Measurements from ENCODE around the gene CAMK1D.

The CAMK1D gene

DNA sequence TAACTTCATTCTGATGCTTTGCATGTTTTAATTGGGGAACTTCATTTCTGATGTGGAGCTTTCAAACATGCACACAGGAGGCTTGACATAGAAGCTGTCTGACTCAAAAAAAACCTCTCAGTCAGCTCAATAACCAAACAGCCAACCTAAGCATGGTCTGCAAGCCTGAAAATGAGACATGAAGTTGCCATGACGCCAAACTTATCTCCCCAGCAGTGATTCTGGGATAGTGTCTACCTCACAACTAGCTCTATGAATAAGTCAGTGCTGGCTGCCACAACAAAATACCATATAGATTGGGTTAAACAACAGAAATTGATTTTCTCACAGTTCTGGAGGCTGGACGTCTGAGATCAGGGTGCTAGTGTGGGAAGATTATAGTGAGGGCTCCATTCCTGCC, 408.0 kb downstream of the CAMK1D start:
- Histone ChIP-seq H2AFZ (ENCODE audit: low read length) (no peak overlapping the region), H3K27ac (ENCODE audit: low read depth, low read length, poor library complexity, severe bottlenecking) (no peak overlapping the region), H3K9me3 (ENCODE audit: low read length) (no peaks in the 10 kb centered on the region), H3F3A (ENCODE audit: insufficient read depth, low read length) (no peaks in the 10 kb centered on the region), H3K4me3 (ENCODE audit: low read depth, low read length, poor library complexity, severe bottlenecking) (no peak overlapping the region), H3K79me2 (ENCODE audit: insufficient read depth, low read length) (no peaks in the 10 kb centered on the region), H3K4me2 (ENCODE audit: low read length) (no peak overlapping the region), H4K20me1 (ENCODE audit: insufficient read depth, low read length) (no peaks in the 10 kb centered on the region), H3K36me3 (ENCODE audit: insufficient read depth, low read length) (no peaks in the 10 kb centered on the region), H3K27me3 (ENCODE audit: insufficient read depth, low read length) (no peaks in the 10 kb centered on the region), H3K4me1 (ENCODE audit: insufficient read depth, low read length, severe bottlenecking) (no peaks in the 10 kb centered on the region), H3K9me2 (ENCODE audit: low read depth, low read length) (no peaks in the 10 kb centered on the region), H3K9ac (ENCODE audit: low read length) (no peak overlapping the region)
- no peak for TF ChIP-seq EZH2 (IDR thresholded peaks at IDR 0.05; ENCODE audit: borderline replicate concordance, low read length)
- TF ChIP-seq, protein P1, sequence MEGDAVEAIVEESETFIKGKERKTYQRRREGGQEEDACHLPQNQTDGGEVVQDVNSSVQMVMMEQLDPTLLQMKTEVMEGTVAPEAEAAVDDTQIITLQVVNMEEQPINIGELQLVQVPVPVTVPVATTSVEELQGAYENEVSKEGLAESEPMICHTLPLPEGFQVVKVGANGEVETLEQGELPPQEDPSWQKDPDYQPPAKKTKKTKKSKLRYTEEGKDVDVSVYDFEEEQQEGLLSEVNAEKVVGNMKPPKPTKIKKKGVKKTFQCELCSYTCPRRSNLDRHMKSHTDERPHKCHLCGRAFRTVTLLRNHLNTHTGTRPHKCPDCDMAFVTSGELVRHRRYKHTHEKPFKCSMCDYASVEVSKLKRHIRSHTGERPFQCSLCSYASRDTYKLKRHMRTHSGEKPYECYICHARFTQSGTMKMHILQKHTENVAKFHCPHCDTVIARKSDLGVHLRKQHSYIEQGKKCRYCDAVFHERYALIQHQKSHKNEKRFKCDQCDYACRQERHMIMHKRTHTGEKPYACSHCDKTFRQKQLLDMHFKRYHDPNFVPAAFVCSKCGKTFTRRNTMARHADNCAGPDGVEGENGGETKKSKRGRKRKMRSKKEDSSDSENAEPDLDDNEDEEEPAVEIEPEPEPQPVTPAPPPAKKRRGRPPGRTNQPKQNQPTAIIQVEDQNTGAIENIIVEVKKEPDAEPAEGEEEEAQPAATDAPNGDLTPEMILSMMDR (IDR thresholded peaks at IDR 0.05; ENCODE audit: low read length) = no peak

DNA sequence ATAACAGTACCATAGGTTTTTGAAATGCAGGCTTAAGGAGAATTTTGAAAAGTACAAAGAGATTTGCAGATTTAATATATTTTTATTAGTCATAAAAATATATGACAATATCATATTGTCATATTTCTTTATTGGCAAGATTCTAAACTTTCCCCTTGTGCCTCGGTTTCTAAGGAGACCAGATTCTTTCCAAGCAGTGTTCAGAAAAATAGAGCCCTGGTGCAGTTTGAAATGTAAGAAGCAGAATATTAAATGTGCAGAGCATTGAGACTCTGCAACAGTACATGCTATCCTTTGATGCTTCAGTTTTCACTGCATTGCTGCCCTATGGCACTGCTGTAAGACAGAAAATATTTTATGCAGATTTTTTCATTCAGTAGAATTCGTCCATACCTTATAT, 408.9 kb downstream of the CAMK1D start:
- Histone ChIP-seq H3K27ac (ENCODE audit: low read depth, low read length, poor library complexity, severe bottlenecking) (no peak overlapping the region), H2AFZ (ENCODE audit: low read length) (no peak overlapping the region), H3K36me3 (ENCODE audit: insufficient read depth, low read length) (no peaks in the 10 kb centered on the region), H3K27me3 (ENCODE audit: insufficient read depth, low read length) (no peaks in the 10 kb centered on the region), H3K4me1 (ENCODE audit: insufficient read depth, low read length, severe bottlenecking) (no peaks in the 10 kb centered on the region), H3F3A (ENCODE audit: insufficient read depth, low read length) (no peaks in the 10 kb centered on the region), H3K4me3 (ENCODE audit: low read depth, low read length, poor library complexity, severe bottlenecking) (no peak overlapping the region), H3K9me2 (ENCODE audit: low read depth, low read length) (no peaks in the 10 kb centered on the region), H3K4me2 (ENCODE audit: low read length) (no peak overlapping the region), H3K9ac (ENCODE audit: low read length) (no peak overlapping the region), H3K79me2 (ENCODE audit: insufficient read depth, low read length) (no peaks in the 10 kb centered on the region), H4K20me1 (ENCODE audit: insufficient read depth, low read length) (no peaks in the 10 kb centered on the region), H3K9me3 (ENCODE audit: low read length) (no peaks in the 10 kb centered on the region)
- TF ChIP-seq EZH2 (IDR thresholded peaks at IDR 0.05; ENCODE audit: borderline replicate concordance, low read length) = no peak
- TF ChIP-seq, protein P1 (IDR thresholded peaks at IDR 0.05; ENCODE audit: low read length) = no peak

DNA sequence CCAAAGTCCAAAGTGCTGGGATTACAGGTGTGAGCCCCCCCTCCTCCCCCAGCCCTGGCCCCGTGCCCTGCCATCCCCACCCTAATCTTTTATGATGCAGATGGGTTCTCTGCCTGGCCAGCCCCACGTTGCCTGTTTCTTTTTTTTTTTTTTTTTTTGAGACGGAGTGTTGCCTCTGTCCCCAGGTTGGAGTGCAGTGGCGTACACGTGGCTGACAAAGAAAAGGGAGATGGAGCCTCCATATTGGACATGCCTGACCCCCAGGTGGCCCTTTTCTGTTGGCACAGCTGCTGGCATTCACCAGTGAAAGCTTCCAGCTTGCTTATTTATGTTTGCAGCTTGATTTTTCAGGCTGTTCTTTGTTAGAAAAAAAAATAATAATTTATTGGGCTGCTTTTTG, 416.9 kb downstream of the CAMK1D start:
- Histone ChIP-seq H3K4me1 (ENCODE audit: insufficient read depth, low read length, severe bottlenecking) (no peaks in the 10 kb centered on the region), H3K4me3 (ENCODE audit: low read depth, low read length, poor library complexity, severe bottlenecking) (no peak overlapping the region), H3F3A (ENCODE audit: insufficient read depth, low read length) (no peaks in the 10 kb centered on the region), H3K27me3 (ENCODE audit: insufficient read depth, low read length) (no peaks in the 10 kb centered on the region), H3K36me3 (ENCODE audit: insufficient read depth, low read length) (no peaks in the 10 kb centered on the region), H3K9me2 (ENCODE audit: low read depth, low read length) (no peaks in the 10 kb centered on the region), H3K9me3 (ENCODE audit: low read length) (no peaks in the 10 kb centered on the region), H3K9ac (ENCODE audit: low read length) (no peak overlapping the region), H3K79me2 (ENCODE audit: insufficient read depth, low read length) (no peaks in the 10 kb centered on the region), H3K4me2 (ENCODE audit: low read length) (no peak overlapping the region), H3K27ac (ENCODE audit: low read depth, low read length, poor library complexity, severe bottlenecking) (no peak overlapping the region), H2AFZ (ENCODE audit: low read length) (no peak overlapping the region), H4K20me1 (ENCODE audit: insufficient read depth, low read length) (no peaks in the 10 kb centered on the region)
- no peak for TF ChIP-seq EZH2 (IDR thresholded peaks at IDR 0.05; ENCODE audit: borderline replicate concordance, low read length)
- TF ChIP-seq, protein P1 (IDR thresholded peaks at IDR 0.05; ENCODE audit: low read length) = no peak
